ENCODE data around the gene MAN1A2. TPM values are rescaled to one million over a fixed set of nuclear protein-coding genes. Genes with fewer than 3 reads are reported as not detected.

MAN1A2 gene
- total and polyA plus RNA-seq, 4 donors: 6.4 to 56.3 (median 25.3) TPM

DNA sequence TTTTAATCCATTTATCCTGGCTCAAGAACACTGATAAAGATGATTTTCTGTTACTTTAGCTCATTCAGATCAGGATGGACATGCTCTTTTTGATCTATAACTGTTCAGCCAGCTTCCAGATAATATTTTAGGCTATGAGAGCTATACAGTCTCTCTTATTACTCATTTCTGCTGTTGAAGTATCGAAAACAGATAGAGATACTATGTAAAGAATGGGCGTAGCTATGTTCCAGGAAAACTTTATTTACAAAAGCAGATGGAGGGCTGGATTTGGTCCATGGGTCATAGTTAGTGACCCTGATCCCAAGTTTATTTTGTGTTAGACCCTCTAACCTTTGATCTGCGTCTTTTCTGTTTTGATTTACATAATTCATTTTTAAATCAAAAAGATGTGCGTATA is 159.8 kb downstream of the MAN1A2 start:
- no peaks in the 10 kb centered on the region for H3K9me3 ChIP-seq (ENCODE audit: control insufficient read depth in 4 of 4, insufficient read depth in 3 of 4, low read length in 3 of 4)
- 74 to 77% methylated on average over 4 of the region's 4 CpGs for WGBS, 2 donors
- no peak overlapping the region for H3K9ac ChIP-seq (ENCODE audit: insufficient read depth in 1 of 2, low read length in 2 of 2)
- TF ChIP-seq, protein P1, sequence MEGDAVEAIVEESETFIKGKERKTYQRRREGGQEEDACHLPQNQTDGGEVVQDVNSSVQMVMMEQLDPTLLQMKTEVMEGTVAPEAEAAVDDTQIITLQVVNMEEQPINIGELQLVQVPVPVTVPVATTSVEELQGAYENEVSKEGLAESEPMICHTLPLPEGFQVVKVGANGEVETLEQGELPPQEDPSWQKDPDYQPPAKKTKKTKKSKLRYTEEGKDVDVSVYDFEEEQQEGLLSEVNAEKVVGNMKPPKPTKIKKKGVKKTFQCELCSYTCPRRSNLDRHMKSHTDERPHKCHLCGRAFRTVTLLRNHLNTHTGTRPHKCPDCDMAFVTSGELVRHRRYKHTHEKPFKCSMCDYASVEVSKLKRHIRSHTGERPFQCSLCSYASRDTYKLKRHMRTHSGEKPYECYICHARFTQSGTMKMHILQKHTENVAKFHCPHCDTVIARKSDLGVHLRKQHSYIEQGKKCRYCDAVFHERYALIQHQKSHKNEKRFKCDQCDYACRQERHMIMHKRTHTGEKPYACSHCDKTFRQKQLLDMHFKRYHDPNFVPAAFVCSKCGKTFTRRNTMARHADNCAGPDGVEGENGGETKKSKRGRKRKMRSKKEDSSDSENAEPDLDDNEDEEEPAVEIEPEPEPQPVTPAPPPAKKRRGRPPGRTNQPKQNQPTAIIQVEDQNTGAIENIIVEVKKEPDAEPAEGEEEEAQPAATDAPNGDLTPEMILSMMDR (IDR thresholded peaks at IDR 0.05; ENCODE audit: control extremely low read depth, extremely low read depth): no peak
- DNase-seq (no peak), ATAC-seq (ENCODE audit: insufficient read depth, low FRiP score) (no peak)
- no peak overlapping the region for H3K4me3 ChIP-seq
- peaks cover 0 to 5% (median 2%) of the 10 kb centered on the region in 4 donors for H3K36me3 ChIP-seq (ENCODE audit: control insufficient read depth in 4 of 4, insufficient read depth in 4 of 4, low read length in 4 of 4)
- no peaks in the 10 kb centered on the region for H3K27me3 ChIP-seq (ENCODE audit: control insufficient read depth in 3 of 3, insufficient read depth in 3 of 3, low read length in 2 of 3)
- H3K27ac ChIP-seq (ENCODE audit: low read depth in 1 of 2, low read length in 1 of 2): no peak overlapping the region
- H3K4me1 ChIP-seq (ENCODE audit: control insufficient read depth in 5 of 5, insufficient read depth in 5 of 5, low read length in 5 of 5): no peaks in the 10 kb centered on the region

DNA sequence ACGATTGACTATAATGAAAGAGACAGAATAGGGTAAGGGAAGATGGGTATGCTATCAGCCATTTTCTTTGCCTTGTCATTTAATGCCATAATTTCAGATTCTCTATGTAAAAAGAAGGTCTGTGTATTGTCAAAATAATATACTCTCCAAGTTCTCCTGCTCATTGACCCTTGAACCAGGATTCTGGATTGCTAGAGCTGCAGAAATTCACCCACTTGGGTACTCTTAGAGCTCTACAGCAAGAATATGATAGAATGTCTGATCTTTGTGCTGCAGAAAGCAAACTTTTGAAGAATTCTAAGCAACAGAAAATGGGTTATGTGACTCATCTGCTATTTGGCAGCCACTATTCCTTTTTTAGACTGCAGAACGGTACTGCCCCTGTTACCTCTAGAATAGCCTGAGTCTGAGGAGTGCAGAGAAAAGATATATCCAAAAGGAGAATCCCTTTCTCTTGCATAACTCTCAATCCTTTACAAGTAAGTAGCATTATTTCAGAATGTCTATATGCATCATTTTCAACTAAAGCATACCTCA is 160.4 kb downstream of the MAN1A2 start:
- TF ChIP-seq, protein P1 (IDR thresholded peaks at IDR 0.05; ENCODE audit: control extremely low read depth, extremely low read depth): no peak
- no peak overlapping the region for H3K27ac ChIP-seq (ENCODE audit: low read depth in 1 of 2, low read length in 1 of 2)
- H3K4me3 ChIP-seq: no peak overlapping the region
- H3K36me3 ChIP-seq (ENCODE audit: control insufficient read depth in 4 of 4, insufficient read depth in 4 of 4, low read length in 4 of 4): peaks cover 0 to 5% (median 2%) of the 10 kb centered on the region in 4 donors
- no peaks in the 10 kb centered on the region for H3K4me1 ChIP-seq (ENCODE audit: control insufficient read depth in 5 of 5, insufficient read depth in 5 of 5, low read length in 5 of 5)
- no peaks in the 10 kb centered on the region for H3K27me3 ChIP-seq (ENCODE audit: control insufficient read depth in 3 of 3, insufficient read depth in 3 of 3, low read length in 2 of 3)
- no peak overlapping the region for H3K9ac ChIP-seq (ENCODE audit: insufficient read depth in 1 of 2, low read length in 2 of 2)
- 79 to 81% methylated on average over 2 of the region's 2 CpGs for WGBS, 2 donors
- H3K9me3 ChIP-seq (ENCODE audit: control insufficient read depth in 4 of 4, insufficient read depth in 3 of 4, low read length in 3 of 4): no peaks in the 10 kb centered on the region
- DNase-seq: no peak
- ATAC-seq (ENCODE audit: insufficient read depth, low FRiP score): no peak

DNA sequence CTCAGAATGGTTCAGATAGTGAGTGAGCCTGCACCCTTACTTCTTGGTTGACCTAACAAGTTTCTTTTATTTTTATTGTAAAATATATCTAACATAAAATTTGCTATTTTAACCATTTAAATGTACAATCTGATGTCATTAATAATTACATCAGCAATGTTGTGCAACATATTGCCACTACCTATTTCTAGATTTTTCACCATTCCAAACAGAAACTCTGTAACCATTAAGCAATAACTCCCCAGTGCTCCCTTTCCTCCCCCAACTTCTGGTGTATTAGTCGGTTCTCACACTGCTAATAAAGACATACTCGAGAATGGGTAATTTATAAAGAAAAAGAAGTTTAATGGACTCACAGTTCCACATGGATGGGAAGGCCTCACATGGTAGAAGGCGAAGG is 162.4 kb downstream of the MAN1A2 start:
- Histone ChIP-seq H3K27me3 (ENCODE audit: control insufficient read depth in 3 of 3, insufficient read depth in 3 of 3, low read length in 2 of 3) (no peaks in the 10 kb centered on the region), H3K4me3 (no peak overlapping the region), H3K36me3 (ENCODE audit: control insufficient read depth in 4 of 4, insufficient read depth in 4 of 4, low read length in 4 of 4) (peaks cover 0 to 3% (median 0%) of the 10 kb centered on the region in 4 donors), H3K4me1 (ENCODE audit: control insufficient read depth in 5 of 5, insufficient read depth in 5 of 5, low read length in 5 of 5) (no peaks in the 10 kb centered on the region), H3K27ac (ENCODE audit: low read depth in 1 of 2, low read length in 1 of 2) (no peak overlapping the region), H3K9me3 (ENCODE audit: control insufficient read depth in 4 of 4, insufficient read depth in 3 of 4, low read length in 3 of 4) (no peaks in the 10 kb centered on the region), H3K9ac (ENCODE audit: insufficient read depth in 1 of 2, low read length in 2 of 2) (no peak overlapping the region)
- DNase-seq (no peak), ATAC-seq (ENCODE audit: insufficient read depth, low FRiP score) (no peak)
- 77 to 89% methylated on average over 3 of the region's 3 CpGs for WGBS, 2 donors
- TF ChIP-seq, protein P1 (IDR thresholded peaks at IDR 0.05; ENCODE audit: control extremely low read depth, extremely low read depth): no peak

DNA sequence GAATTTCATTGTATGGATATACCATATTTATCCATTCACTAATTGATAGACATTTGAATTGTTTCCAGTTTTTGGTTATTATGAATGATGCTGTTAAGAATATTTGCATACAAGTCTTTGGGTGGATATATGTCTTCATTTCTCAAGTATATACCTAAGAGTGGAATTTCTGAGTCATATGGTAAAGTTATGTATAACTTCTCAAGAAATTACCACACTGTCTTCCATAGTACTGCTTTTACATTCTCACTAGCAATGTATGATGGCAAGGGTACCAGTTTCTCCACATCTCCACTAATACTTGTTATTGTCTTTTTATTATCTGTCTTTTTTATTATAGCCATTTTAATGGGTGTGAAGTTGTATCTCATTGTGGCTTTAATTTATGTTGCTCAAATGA is 164.0 kb downstream of the MAN1A2 start:
- TF ChIP-seq, protein P1 (IDR thresholded peaks at IDR 0.05; ENCODE audit: control extremely low read depth, extremely low read depth): no peak
- ATAC-seq (ENCODE audit: insufficient read depth, low FRiP score): no peak

More for the DNA sequence above, 164.0 kb downstream of the MAN1A2 start:
- no peak overlapping the region for H3K27ac ChIP-seq (ENCODE audit: low read depth in 1 of 2, low read length in 1 of 2)
- DNase-seq: no peak
- H3K36me3 ChIP-seq (ENCODE audit: control insufficient read depth in 4 of 4, insufficient read depth in 4 of 4, low read length in 4 of 4): no peaks in the 10 kb centered on the region
- H3K9me3 ChIP-seq (ENCODE audit: control insufficient read depth in 4 of 4, insufficient read depth in 3 of 4, low read length in 3 of 4): no peaks in the 10 kb centered on the region
- no peaks in the 10 kb centered on the region for H3K27me3 ChIP-seq (ENCODE audit: control insufficient read depth in 3 of 3, insufficient read depth in 3 of 3, low read length in 2 of 3)
- no peaks in the 10 kb centered on the region for H3K4me1 ChIP-seq (ENCODE audit: control insufficient read depth in 5 of 5, insufficient read depth in 5 of 5, low read length in 5 of 5)
- no peak overlapping the region for H3K4me3 ChIP-seq
- no peak overlapping the region for H3K9ac ChIP-seq (ENCODE audit: insufficient read depth in 1 of 2, low read length in 2 of 2)

Data from lung (tissue), 12 donors.